Measurements from ENCODE around the gene P2RX5. TPM values are rescaled to one million over a fixed set of nuclear protein-coding genes. Genes with fewer than 3 reads are reported as not detected.

P2RX5 gene
- polyA plus RNA-seq, 1 donor = 2.2 TPM

GRCh38 chr17:3641717-3642486 lies 54.1 kb downstream of the P2RX5 start:
- DNase-seq = peak in 1 of 2 donors; percentile 68
- no CpG with 5 or more reads among the region's 19 CpGs for WGBS (ENCODE audit: insufficient coverage, low lambda C conversion rate)
- H3K36me3 ChIP-seq (ENCODE audit: control insufficient read depth, insufficient read depth, low read length) = peaks cover 24% of the 10 kb centered on the region
- no peaks in the 10 kb centered on the region for H3K9me3 ChIP-seq (ENCODE audit: control insufficient read depth, low read depth, low read length)
- no peak overlapping the region for H3K4me3 ChIP-seq (ENCODE audit: low read length)
- H3K27ac ChIP-seq (ENCODE audit: low read length) = no peak overlapping the region
- H3K27me3 ChIP-seq (ENCODE audit: control insufficient read depth, insufficient read depth, low read length) = no peaks in the 10 kb centered on the region
- H3K4me1 ChIP-seq (ENCODE audit: control insufficient read depth, insufficient read depth, low read length) = no peaks in the 10 kb centered on the region

GRCh38 chr17:3641014-3641413 lies 54.9 kb downstream of the P2RX5 start:
- no peak for DNase-seq
- Histone ChIP-seq H3K27ac (ENCODE audit: low read length) (no peak overlapping the region), H3K27me3 (ENCODE audit: control insufficient read depth, insufficient read depth, low read length) (no peaks in the 10 kb centered on the region), H3K36me3 (ENCODE audit: control insufficient read depth, insufficient read depth, low read length) (peaks cover 20% of the 10 kb centered on the region), H3K4me3 (ENCODE audit: low read length) (no peak overlapping the region), H3K9me3 (ENCODE audit: control insufficient read depth, low read depth, low read length) (no peaks in the 10 kb centered on the region), H3K4me1 (ENCODE audit: control insufficient read depth, insufficient read depth, low read length) (no peaks in the 10 kb centered on the region)
- WGBS (ENCODE audit: insufficient coverage, low lambda C conversion rate) = no CpG with 5 or more reads among the region's 3 CpGs

- Histone ChIP-seq H3K27me3 (ENCODE audit: control insufficient read depth, insufficient read depth, low read length) (no peaks in the 10 kb centered on the region), H3K36me3 (ENCODE audit: control insufficient read depth, insufficient read depth, low read length) (peaks cover 18% of the 10 kb centered on the region), H3K27ac (ENCODE audit: low read length) (no peak overlapping the region), H3K4me3 (ENCODE audit: low read length) (no peak overlapping the region), H3K4me1 (ENCODE audit: control insufficient read depth, insufficient read depth, low read length) (no peaks in the 10 kb centered on the region), H3K9me3 (ENCODE audit: control insufficient read depth, low read depth, low read length) (no peaks in the 10 kb centered on the region)
- peak; percentile 48 to 58 for DNase-seq
- no CpG with 5 or more reads among the region's 7 CpGs for WGBS (ENCODE audit: insufficient coverage, low lambda C conversion rate)
Measured at GRCh38 chr17:3639981-3640596, 55.9 kb downstream of the P2RX5 start.

GRCh38 chr17:3636908-3637373 lies 59.0 kb downstream of the P2RX5 start:
- Histone ChIP-seq H3K9me3 (ENCODE audit: control insufficient read depth, low read depth, low read length) (no peaks in the 10 kb centered on the region), H3K4me1 (ENCODE audit: control insufficient read depth, insufficient read depth, low read length) (peaks cover 10% of the 10 kb centered on the region), H3K27ac (ENCODE audit: low read length) (peak overlapping the region; percentile 97), H3K4me3 (ENCODE audit: low read length) (peak overlapping the region; percentile 76), H3K36me3 (ENCODE audit: control insufficient read depth, insufficient read depth, low read length) (peaks cover 12% of the 10 kb centered on the region), H3K27me3 (ENCODE audit: control insufficient read depth, insufficient read depth, low read length) (no peaks in the 10 kb centered on the region)
- DNase-seq = no peak
- 8% methylated on average over 5 of the region's 31 CpGs for WGBS (ENCODE audit: insufficient coverage, low lambda C conversion rate)

- H3K4me3 ChIP-seq (ENCODE audit: low read length) = peak within 1 kb of the TSS; percentile 76
- no CpG with 5 or more reads among the region's 68 CpGs for whole genome bisulfite sequencing (ENCODE audit: insufficient coverage, low lambda C conversion rate)
- H3K27me3 ChIP-seq (ENCODE audit: control insufficient read depth, insufficient read depth, low read length) = no peaks in the 10 kb centered on the region
- peaks cover 10% of the 10 kb centered on the region for H3K4me1 ChIP-seq (ENCODE audit: control insufficient read depth, insufficient read depth, low read length)
- peak; percentile 95 to 99 for DNase-seq
- peak within 1 kb of the TSS; percentile 97 for H3K27ac ChIP-seq (ENCODE audit: low read length)
- peaks cover 11% of the 10 kb centered on the region for H3K36me3 ChIP-seq (ENCODE audit: control insufficient read depth, insufficient read depth, low read length)
- H3K9me3 ChIP-seq (ENCODE audit: control insufficient read depth, low read depth, low read length) = no peaks in the 10 kb centered on the region
Measured at GRCh38 chr17:3636154-3636907, 59.6 kb downstream of the P2RX5 start, which contains the start of the genes CTNS and SHPK. TSS of gene CTNS (plus strand) at chr17:3636760. CDS start at chr17:3640207, 3,447 bp downstream. TSS of gene SHPK (minus strand) at chr17:3636250. CDS start at chr17:3636219, 31 bp downstream.

GRCh38 chr17:3635474-3636153 lies 60.3 kb downstream of the P2RX5 start:
- no CpG with 5 or more reads among the region's 38 CpGs for WGBS (ENCODE audit: insufficient coverage, low lambda C conversion rate)

GRCh38 chr17:3632287-3632686 lies 63.7 kb downstream of the P2RX5 start:
- no peak for DNase-seq
- Histone ChIP-seq H3K36me3 (ENCODE audit: control insufficient read depth, insufficient read depth, low read length) (peaks cover 36% of the 10 kb centered on the region), H3K27ac (ENCODE audit: low read length) (no peak overlapping the region), H3K4me1 (ENCODE audit: control insufficient read depth, insufficient read depth, low read length) (peaks cover 10% of the 10 kb centered on the region), H3K4me3 (ENCODE audit: low read length) (no peak overlapping the region), H3K27me3 (ENCODE audit: control insufficient read depth, insufficient read depth, low read length) (no peaks in the 10 kb centered on the region), H3K9me3 (ENCODE audit: control insufficient read depth, low read depth, low read length) (no peaks in the 10 kb centered on the region)
- 100% methylated on average over 1 of the region's 7 CpGs for WGBS (ENCODE audit: insufficient coverage, low lambda C conversion rate)

More at GRCh38 chr17:3635474-3636153, 60.3 kb downstream of the P2RX5 start:
- H3K4me1 ChIP-seq (ENCODE audit: control insufficient read depth, insufficient read depth, low read length) = peaks cover 10% of the 10 kb centered on the region
- peaks cover 15% of the 10 kb centered on the region for H3K36me3 ChIP-seq (ENCODE audit: control insufficient read depth, insufficient read depth, low read length)
- peak; percentile 78 to 92 for DNase-seq
- H3K9me3 ChIP-seq (ENCODE audit: control insufficient read depth, low read depth, low read length) = no peaks in the 10 kb centered on the region
- no peaks in the 10 kb centered on the region for H3K27me3 ChIP-seq (ENCODE audit: control insufficient read depth, insufficient read depth, low read length)
- peak overlapping the region; percentile 97 for H3K27ac ChIP-seq (ENCODE audit: low read length)
- H3K4me3 ChIP-seq (ENCODE audit: low read length) = peak overlapping the region; percentile 76

- Histone ChIP-seq H3K9me3 (ENCODE audit: control insufficient read depth, low read depth, low read length) (no peaks in the 10 kb centered on the region), H3K27ac (ENCODE audit: low read length) (no peak overlapping the region), H3K36me3 (ENCODE audit: control insufficient read depth, insufficient read depth, low read length) (peaks cover 43% of the 10 kb centered on the region), H3K27me3 (ENCODE audit: control insufficient read depth, insufficient read depth, low read length) (no peaks in the 10 kb centered on the region), H3K4me3 (ENCODE audit: low read length) (no peak overlapping the region), H3K4me1 (ENCODE audit: control insufficient read depth, insufficient read depth, low read length) (peaks cover 10% of the 10 kb centered on the region)
- no peak for DNase-seq
- no CpG with 5 or more reads among the region's 10 CpGs for WGBS (ENCODE audit: insufficient coverage, low lambda C conversion rate)
Measured at GRCh38 chr17:3630781-3631180, 65.2 kb downstream of the P2RX5 start.

- no peaks in the 10 kb centered on the region for H3K9me3 ChIP-seq (ENCODE audit: control insufficient read depth, low read depth, low read length)
- H3K36me3 ChIP-seq (ENCODE audit: control insufficient read depth, insufficient read depth, low read length) = peaks cover 68% of the 10 kb centered on the region
- no peak for DNase-seq
- H3K4me1 ChIP-seq (ENCODE audit: control insufficient read depth, insufficient read depth, low read length) = no peaks in the 10 kb centered on the region
- H3K4me3 ChIP-seq (ENCODE audit: low read length) = no peak overlapping the region
- H3K27me3 ChIP-seq (ENCODE audit: control insufficient read depth, insufficient read depth, low read length) = no peaks in the 10 kb centered on the region
- no peak overlapping the region for H3K27ac ChIP-seq (ENCODE audit: low read length)
- no CpG with 5 or more reads among the region's 11 CpGs for WGBS (ENCODE audit: insufficient coverage, low lambda C conversion rate)
Measured at GRCh38 chr17:3627769-3628167, 68.2 kb downstream of the P2RX5 start.
